Activated CD8-positive, alpha-beta memory T cell treated with anti-CD3 and anti-CD28 coated beads for 48 hours (primary cell): Measurements from ENCODE around the gene IGSF6.
"Not testable (repeated sequence)": the region's sequence is repeated elsewhere in the genome, so short reads cannot be mapped to it uniquely, and the experiment has no call there.

Experiments used
- DNase-seq, 3 experiments: peaks; one replicate each; pipeline ENCODE4 v3.0.0-alpha.2; 2020; ENCODE audit warnings: low read depth in 2 of 3, low spot score in 2 of 3

Gene IGSF6

DNA sequence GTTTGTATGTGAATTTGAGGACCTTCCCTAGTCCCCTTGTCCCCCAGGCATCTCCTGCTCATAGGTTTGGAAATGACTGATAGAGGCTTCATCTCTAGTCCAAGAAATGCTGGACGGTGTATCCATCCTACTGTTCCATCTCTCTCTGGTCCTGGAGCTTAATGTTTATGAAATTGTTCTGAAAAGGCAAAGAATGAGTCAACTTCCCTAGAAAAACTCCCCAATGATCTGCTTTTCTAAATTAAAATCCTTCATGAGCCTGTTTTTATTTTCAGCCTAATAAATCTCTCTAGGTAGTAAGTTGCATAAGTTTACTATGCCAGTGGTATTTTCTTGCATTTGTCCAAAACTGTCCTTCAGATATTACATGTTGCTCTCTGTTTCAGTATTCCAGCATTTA lies 2.1 kb upstream of the IGSF6 start:
- DNase-seq: no peak

DNA sequence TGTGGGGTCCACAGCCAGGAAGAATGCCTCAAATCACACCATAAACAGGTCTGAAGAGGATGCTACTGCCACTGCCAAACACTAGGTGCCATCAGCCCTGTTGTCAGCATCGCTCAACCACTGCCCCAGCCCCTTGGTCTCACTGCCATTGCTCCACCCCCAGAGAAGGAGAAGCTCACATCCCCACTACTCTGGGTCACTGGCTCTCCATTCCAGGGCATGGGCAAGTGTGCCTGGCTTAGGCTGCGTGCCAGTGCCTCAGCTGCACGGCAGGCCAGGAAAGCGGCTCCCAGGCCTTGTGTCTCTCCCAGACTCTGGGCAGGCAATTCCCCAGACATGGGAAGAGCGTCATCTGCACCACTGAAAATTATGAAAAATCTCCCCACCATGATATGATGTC lies 1.2 kb upstream of the IGSF6 start:
- no peak for DNase-seq

DNA sequence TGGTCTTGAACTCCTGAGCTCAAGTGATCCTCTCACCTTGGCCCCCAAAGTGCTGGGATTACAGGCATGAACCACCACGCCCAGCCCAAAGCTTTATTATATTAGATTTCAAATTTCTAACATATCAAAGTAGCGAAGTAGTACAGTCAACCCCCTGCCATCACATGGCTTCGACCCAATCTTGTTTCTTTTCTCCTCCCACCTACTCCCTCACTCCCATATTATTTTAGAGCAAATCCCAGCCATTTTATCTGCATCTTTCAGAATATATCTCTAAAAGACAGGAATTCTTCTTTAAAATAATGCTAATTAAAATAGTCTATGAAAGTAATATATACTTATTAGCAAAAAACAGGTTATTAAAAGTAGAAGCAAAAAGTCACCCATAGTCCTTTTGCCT lies 893 bp downstream of the IGSF6 start:
- no peak for DNase-seq

DNA sequence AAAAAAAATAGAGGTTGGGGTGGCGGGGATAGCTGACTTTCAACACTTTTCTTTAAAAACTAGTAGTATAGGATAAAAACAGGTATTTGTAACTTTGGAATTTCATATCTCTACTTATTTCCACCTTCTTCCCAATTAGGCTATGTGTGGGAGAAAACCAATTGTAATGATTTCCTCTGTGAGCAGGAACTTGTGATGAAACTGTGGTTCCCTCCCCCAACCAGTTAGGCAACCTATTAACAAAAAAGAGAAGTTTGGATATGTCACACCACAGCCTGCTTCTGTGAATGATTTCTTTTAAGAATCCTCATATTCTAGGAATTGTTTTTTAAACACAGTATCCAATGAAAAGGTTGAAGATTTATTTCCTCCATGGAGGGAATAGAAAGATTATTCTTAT lies 1.9 kb downstream of the IGSF6 start:
- no peak for DNase-seq

DNA sequence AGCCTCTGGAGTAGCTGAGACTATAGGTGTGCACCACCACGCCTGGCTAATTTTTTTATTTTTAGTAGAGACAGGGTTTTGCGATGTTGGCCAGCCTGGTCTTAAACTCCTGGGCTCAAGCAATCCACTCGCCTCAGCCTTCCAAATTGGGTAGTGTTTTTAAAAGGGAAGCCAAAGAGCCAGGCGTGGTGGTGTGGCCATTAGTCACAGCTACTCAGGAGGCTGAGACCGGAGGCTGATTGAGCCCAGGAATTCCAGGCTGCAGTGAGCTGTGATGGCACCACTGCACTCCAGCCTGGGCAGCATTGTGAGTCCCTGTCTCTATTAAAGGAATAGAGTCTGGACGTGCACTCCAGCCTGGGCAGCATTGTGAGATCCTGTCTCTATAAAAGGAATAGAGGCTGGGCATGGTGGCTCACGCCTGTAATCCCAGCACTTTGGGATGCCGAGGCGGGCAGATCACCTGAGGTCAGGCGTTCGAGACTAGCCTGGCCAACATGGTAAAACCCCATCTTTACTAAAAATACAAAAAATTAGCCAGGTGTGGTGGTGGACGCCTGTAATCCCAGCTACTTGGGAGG lies 2.5 kb downstream of the IGSF6 start:
- not testable (repeated sequence) for DNase-seq

DNA sequence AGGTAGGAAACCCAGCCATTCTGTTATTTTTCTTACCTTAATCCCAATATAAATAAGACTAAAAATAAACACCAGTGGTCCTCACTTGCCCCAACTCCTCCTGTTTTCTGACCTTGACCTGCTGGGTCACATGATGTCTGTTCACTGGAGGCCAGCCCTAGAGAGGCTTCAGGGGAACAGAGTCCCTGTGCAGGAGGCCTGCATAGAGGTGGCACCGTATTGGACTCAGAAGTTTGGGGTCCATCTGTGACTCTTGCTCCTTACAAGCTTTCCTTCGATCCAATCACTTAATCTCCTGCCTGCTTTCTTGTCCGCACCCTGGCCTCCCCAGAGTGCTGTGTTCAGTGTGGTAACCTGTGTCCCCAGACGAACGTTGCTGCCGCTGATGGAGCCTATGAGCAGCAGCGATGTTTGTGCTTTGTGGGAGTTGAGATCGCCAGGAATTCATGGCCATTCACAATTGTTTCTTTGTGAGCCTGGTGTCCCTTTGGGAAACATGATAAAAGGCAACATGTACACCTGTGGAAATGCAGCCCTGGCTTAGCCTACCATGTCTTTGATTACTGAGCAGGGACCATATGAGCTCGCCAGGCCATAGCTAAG lies 4.7 kb downstream of the IGSF6 start:
- DNase-seq: no peak

DNA sequence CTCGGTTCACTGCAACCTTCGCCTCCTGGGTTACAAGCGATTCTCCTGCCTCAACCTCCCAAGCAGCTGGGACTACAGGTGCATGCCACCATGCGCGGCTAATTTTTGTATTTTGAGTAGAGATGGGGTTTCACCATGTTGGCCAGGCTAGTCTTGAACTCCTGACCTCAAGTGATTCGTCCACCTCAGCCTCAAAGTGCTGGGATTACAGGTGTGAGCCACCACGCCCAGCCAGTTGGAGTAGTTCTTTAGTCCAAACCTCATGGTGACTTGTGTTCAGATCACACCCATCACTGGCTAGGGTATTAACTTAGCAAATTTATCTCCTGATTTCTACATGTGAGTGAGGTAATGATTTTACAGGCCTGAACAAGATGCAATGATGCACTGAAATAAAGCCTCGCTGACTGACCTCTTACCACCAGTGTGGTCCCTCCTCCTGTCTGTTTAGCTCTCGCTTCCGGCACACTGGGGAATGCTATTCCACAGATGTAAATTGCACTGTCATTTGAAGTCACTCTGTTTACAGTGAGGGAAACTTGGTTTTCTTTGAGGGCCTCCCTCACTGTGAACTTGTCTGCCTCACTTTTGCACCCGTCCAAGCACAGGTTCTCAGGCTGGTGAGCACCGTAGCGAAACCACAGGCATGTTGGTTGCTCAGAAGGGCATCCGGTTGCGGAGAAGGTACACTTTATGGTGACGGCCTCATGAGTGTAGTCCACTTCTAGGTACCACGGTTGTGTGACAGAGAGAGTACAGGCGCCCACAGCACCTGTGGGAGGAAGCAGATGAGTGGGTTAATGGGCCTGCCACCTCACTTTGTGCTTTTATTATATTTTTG lies 5.5 kb downstream of the IGSF6 start:
- peak in 2 of 3 experiments; percentile 49 to 52 for DNase-seq

DNA sequence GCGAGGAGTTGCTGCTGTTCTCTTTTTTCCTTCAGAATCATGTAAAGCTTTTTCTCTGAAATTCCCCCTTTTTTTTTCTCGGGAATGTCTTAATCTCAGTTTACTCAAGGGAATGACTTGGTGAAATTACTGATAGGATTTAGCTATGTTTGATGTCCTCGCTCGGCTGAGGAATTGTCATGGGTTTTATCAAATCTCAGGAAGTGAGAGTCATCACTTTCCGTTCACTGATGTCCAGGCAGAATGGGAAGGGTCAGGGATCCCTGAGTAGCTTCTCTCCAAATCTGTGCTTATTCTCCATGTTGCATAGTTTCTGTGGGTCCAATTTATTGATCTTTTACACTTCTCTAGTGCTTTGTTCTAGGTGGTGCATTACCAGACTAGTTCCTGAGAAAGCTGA lies 6.3 kb downstream of the IGSF6 start:
- no peak for DNase-seq

DNA sequence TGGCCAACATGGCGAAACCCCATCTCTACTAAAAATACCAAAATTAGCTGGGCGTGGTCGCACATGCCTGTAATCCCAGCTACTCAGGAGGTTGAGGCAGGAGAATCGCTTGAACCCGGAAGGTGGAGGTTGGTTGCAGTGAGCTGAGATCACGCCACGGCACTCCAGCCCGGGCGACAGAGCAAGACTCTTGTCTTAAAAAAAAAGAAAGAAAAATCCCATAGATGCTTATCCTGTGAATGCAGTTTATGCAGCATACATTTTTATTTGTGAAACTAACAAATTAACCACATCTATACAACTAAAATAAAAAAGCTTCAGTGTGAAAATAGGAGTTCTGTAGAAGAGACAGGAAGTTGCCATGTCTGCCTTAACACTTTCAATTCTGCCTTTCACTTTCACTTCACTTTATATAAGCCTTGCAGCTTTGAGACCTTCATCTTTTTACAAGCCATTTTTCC lies 7.1 kb downstream of the IGSF6 start:
- no peak for DNase-seq

DNA sequence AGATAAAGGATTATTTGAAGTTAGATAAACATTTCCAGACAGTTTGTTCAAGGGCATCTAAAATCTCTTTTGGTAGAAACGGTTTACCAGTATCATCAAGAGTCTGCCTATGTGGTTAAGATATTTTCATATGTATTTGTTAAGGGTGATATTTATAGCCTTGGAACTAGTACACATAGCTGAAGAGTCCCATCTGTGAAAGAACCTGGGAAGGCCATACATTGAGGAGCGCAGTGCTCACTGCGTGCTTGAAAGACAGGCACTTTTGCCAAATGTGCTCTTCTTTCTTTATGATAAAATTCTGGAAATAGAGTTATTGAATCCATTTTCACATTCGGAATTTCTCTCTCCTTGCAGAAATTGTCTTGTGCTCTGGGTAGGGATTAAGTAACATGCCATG lies 7.7 kb downstream of the IGSF6 start:
- no peak for DNase-seq

DNA sequence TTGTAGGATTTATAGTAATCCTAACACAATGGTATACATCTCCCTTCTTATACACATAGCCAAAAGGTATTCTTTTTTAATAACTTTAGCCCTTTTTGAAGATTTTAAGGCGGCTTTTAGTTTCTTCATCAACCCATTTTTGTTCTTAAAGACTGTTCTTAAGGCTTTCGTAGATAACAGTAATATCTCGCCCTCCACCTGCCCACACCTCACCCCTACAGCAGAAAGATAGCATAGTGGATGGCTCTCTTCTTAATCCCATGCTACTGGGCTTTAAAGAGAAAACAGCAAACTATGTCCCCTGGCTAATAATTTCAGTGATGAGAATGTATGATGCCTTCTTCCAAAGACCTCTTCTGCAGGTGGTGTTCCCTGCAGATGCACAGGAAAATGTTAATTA lies 8.6 kb downstream of the IGSF6 start:
- no peak for DNase-seq

DNA sequence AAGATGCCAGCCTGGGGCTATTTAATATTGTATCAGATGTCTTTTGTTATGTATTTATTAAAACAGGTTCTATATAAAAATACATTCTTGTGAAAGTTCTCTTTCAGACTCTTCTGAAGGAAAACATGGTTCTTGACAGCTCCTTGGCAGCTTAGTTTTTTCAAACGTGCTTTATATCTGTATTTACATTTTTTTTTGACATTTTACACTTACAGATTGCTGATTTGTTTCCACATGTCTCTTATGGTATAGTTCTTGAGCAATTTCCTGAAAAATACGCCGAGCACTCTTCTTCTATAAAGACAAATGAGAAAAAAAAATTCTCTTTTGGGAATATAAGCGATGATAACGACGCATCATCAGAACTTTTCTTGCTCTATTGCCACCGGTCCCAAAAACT lies 9.5 kb downstream of the IGSF6 start:
- no peak for DNase-seq

DNA sequence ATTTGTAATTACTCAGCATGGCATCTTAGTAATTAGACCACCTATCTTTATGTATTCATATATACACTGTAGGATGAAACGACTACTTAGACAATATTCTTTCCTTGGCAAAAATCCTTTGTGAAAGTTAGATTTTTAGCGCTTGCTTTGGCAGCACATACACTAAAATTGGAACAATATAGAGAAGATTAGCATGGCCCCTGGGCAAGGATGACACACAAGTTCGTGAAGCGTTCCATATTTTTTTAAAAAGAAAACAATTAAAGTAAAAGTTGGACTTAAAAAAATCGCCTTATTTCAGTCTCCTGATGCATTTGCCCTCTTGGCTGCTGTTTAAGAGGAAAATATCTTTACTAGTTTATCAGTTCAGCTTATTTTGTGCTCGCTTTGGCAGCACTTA lies 10.5 kb downstream of the IGSF6 start:
- DNase-seq: no peak

DNA sequence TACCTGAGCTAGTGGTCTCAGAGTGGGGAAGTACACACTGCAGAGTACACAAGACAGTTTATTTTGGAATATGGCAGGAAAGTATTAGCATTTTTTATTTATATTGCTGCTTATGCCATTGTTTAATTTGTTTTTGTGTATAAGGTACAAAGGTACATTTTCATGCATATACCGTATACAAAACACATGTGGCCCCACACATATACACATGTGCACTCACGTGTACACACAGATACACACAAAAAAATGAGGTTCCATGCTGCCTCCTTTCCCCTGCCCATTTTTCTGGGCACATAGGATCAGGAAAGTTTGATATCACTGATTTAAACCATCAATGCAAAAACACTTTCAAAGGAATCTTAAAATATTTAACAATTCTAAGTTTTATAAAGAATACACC lies 12.9 kb downstream of the IGSF6 start:
- DNase-seq: no peak

DNA sequence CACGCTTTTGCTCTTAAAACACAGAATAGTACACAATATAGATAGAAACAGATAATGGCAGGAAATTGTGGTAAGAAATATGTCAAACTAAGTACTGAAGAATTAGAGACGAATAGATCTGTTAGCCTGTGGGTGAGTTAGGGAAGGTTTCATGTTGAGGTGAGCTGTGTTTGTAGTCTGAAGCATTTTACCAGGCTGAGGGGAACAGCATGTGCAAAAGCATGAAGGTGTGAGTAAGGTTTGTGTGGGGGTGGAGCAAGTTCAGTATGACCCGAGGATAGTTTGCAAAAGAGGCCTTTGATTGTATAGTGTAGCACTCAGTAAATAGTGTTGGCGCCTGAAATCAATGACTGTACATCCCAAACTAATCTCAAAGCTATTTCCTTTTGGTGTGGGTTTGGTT lies 13.8 kb downstream of the IGSF6 start:
- DNase-seq: no peak

DNA sequence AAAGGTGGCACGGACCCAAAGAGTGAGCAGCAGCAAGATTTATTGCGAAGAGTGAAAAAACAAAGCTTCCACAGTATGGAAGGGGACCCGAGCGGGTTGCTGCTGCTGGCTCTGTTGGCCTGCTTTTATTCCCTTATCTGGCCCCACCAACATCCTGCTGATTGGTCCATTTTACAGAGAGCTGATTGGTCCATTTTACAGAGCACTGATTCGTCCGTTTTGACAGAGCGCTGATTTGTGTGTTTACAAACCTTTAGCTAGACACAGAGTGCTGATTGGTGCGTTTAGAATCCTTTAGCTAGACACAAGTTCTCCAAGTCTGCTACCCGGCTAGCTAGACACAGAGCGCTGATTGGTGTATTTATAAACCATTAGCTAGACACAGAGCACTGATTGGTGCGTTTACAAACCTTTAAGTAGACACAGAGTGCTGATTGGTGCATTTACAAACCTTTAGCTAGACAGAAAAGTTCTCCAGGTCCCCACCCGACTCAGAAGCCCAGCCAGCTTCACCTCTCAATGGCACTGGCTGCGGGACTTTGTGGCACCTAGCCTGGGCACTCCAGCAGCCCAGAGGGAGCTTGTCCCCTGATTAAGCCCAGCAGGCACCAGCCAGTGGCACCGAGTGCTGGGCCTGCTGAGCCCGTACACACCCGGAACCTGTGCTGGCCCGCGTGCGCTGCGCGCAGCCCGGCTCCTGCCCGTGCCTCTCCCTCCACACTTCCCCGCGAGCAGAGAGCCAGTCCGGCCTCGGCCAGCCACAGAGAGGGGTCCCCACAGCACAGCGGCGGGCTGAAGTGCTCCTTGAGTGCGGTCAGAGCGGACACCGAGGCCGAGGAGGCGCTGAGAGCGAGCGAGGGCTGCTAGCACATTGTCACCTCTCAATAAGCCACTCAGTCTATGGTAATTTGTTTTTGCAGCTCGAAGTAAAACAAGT lies 15.1 kb downstream of the IGSF6 start:
- no peak for DNase-seq

DNA sequence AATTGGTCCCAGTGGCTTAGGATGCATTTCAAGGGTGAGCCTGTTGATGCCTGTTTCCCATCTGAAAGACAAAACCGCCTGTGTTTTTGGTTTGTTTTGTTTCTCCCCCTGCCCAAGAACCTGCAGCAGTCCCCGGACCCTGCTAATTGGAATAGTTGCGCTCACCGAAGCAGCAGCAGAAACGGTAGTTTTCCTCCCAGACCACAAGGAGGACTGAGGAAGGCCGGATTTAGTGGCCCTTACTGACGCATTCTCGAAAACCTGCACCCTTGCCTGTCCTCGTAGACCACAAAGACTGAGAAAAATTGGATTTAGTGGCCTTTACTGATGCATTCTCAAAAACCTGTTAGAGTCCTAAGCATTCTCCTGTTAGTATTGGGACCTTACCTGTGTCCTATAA lies 16.7 kb downstream of the IGSF6 start:
- DNase-seq: not testable (repeated sequence)

DNA sequence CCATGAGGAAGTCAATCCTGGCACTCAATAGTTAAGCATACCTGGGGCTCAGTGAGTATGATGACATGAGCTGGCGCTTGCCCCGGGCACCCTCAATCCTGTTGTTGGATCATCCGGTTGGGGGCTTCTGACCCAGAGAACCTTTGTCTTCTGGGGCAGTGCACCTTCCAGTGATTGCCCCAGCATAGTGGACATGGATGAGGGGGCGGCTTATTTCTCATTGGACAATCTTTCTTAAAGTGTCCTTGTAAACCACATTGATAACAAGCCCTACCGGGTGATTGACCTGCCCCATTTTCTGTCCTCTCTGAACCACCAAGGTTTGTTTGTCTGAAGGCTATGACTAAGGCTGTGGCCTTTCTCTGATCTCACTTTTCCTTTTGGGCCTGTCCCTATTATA lies 18.2 kb downstream of the IGSF6 start:
- DNase-seq: no peak

DNA sequence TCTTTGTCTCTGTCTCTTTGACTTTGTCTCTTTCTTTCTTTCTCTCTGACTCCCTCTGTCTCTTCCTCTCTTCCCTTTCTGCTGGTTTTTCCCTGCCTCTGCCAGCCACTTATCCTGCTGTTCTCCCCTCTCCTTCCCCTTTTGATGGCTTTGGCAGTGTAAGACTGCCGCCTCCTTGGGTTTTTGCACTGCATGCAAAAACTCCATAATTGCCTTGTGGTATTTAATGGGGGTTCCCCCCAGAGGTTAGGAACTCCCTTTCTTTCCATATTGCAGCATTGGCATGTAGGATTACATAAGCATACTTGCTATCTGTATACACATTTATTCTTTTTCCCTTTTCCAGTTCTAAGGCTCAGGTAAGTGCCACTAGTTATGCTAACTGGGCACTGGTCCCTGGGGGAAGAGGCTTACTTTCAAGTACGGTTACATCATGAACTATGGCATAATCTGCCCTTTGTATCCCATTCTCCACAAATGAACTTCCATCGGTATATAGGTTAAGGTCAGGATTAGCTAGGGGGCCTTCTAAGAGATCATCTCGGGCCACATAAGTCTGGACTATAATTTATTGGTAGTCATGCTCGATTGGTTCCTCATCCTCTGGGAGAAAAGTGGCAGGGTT lies 20.3 kb downstream of the IGSF6 start:
- not testable (repeated sequence) for DNase-seq

DNA sequence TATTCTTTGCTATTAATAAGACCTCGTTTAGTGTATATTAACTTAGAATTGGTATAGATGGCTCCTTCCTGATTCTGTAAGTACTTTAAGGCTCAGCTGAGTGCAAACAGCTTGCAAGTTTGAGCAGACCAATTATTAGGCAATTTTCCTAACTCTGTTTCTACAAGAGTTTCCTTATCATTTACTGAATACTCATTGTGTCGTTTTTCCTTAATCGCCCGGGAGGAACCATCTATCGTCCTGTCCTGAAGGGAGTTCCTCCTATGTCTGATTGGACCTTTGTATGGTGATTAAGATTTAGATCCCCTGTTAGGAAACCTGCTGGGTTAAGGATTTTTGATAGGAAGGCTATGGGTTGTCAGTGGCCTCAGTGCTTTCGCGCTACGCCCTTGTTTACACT lies 21.0 kb downstream of the IGSF6 start:
- not testable (repeated sequence) for DNase-seq

DNA sequence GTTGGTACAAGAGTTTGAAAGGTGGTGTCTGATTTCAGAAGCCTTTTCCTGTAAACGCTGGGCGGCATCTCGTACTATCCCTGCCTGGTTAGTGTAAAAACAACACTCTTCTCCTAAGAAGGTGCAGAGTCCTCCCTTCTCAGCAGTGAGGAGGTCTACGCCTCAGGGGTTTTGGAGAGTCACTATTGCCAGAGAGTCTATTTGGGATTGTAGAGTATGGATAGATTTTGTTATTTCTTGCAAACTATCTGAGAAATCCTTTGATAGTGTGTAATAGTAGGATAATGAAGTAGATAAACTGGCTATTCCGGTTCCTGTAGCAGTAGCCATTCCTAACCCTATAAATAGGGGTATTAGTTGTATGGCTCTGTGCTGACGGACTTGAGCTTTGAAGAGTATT lies 21.5 kb downstream of the IGSF6 start:
- not testable (repeated sequence) for DNase-seq
